Gastrocnemius medialis (tissue), 4 donors: ENCODE data around the gene CHSY1. TPM values are rescaled to one million over a fixed set of nuclear protein-coding genes. Genes with fewer than 3 reads are reported as not detected.

Source experiments
- ATAC-seq, 2 donors: fragments of 150-250 bp; one replicate each; pipeline ENCODE4 v1.9.1; 2016
- DNase-seq, 2 donors: peaks; one replicate each; pipeline ENCODE4 v3.0.0-alpha.2; 2019
- H3K27ac ChIP-seq, 4 donors: fragments of 200-600 bp; sonication (generic); 1 replicate in 1 of 4; 2 replicates in 3 of 4; pipeline ENCODE4 v1.5.1; 2016 to 2018; ENCODE audit warnings: mild to moderate bottlenecking in 2 of 4, moderate library complexity in 1 of 4
- H3K27me3 ChIP-seq, 3 donors: fragments of 200-600 bp; sonication (generic) in 2 of 3; 1 replicate in 1 of 3; 2 replicates in 2 of 3; pipeline versions ENCODE4 v1.5.1 to v1.6.0; 2016 to 2019; ENCODE audit warnings: mild to moderate bottlenecking in 1 of 3, moderate library complexity in 1 of 3
- H3K36me3 ChIP-seq, 2 donors: fragments of 200-600 bp; sonication (generic) in 1 of 2; one replicate each; pipeline ENCODE4 v1.5.1; 2017 to 2018
- H3K4me1 ChIP-seq, 2 donors: fragments of 200-600 bp; sonication (generic) in 1 of 2; one replicate each; pipeline ENCODE4 v1.5.1; 2016 to 2017; ENCODE audit warnings: mild to moderate bottlenecking in 2 of 2
- H3K4me3 ChIP-seq, 4 donors: fragments of 200-600 bp; sonication (generic) in 3 of 4; 1 replicate in 1 of 4; 2 replicates in 3 of 4; pipeline ENCODE4 v1.5.1; 2016 to 2019; ENCODE audit warnings: mild to moderate bottlenecking in 2 of 4
- H3K9me3 ChIP-seq, 3 donors: fragments of 200-600 bp; sonication (generic) in 2 of 3; 1 replicate in 1 of 3; 2 replicates in 2 of 3; pipeline ENCODE4 v1.5.1; 2016 to 2019
- CTCF ChIP-seq, 5 experiments: fragments of 450-650 bp in 3 of 5; fragments of 200-600 bp in 2 of 5; sonication (generic) in 2 of 5; IDR thresholded peaks in 4 of 5; conservative IDR thresholded peaks in 1 of 5; 1 replicate in 4 of 5; 2 replicates in 1 of 5; pipeline ENCODE4 v1.5.1; 2016 to 2019; ENCODE audit warnings: antibody characterized with exemption in 5 of 5, mild to moderate bottlenecking in 3 of 5, moderate library complexity in 3 of 5
- POLR2A ChIP-seq, 2 donors: fragments of 450-650 bp; IDR thresholded peaks; one replicate each; pipeline ENCODE4 v1.6.1; 2017; ENCODE audit warnings: antibody characterized with exemption in 2 of 2, mild to moderate bottlenecking in 2 of 2, moderate library complexity in 2 of 2
- in situ Hi-C, 4 donors: fragments of 200-750 bp; cut with MboI; loops; one replicate each; pipeline versions ENCODE4 v1.15.0 to v1.8.0; 2017; ENCODE audit warnings: low sequenced_read_pairs in 4 of 4
- intact Hi-C: fragments of 100-400 bp; cut with DNase I; formaldehyde crosslinking; loops from one replicate; pipeline ENCODE4 v1.15.1; 2023; ENCODE audit warnings: low total_unique reads
- total RNA-seq, 4 donors: library from RNA; depleted of rRNA; stranded (reverse); fragments of >200 nt; gene quantifications; one replicate each; pipeline versions ENCODE4 v1.1.0 to v1.2.3, GENCODE V29; 2016

Gene CHSY1
- total RNA-seq, 4 donors from 2014 or later = 4.6 to 8.3 (median 7.1) TPM

- intact Hi-C loops = no loop called here
- Histone ChIP-seq H3K9me3 (peaks cover 0 to 7% (median 0%) of the 10 kb centered on the region in 3 donors), H3K4me3 (no peak overlapping the region), H3K4me1 (peaks cover 12 to 32% of the 10 kb centered on the region in 2 donors), H3K27ac (no peak overlapping the region), H3K36me3 (peaks cover 0 to 4% of the 10 kb centered on the region in 2 donors), H3K27me3 (no peaks in the 10 kb centered on the region)
- peak in 1 of 2 donors; percentile 53 for DNase-seq
- no peak for TF ChIP-seq POLR2A (IDR thresholded peaks at IDR 0.05)
- no peak for TF ChIP-seq CTCF (IDR thresholded peaks at IDR 0.05 in 4 of 5, conservative IDR thresholded peaks at IDR 0.05 in 1 of 5)
- in situ Hi-C loops = loop anchor here in 1 of 4 donors (10.0 kb wide), 1 partner anchor 74 kb away; no protein-coding TSS in a partner anchor
- peak; percentile 40 to 50 for ATAC-seq
These were observed 81.1 kb downstream of the CHSY1 start for GRCh38 chr15:101170568-101171350.

- peaks cover 0 to 9% (median 0%) of the 10 kb centered on the region in 3 donors for H3K9me3 ChIP-seq
- DNase-seq (peak in 1 of 2 donors; percentile 30), ATAC-seq (peak in 1 of 2 donors; percentile 26)
- H3K4me3 ChIP-seq = no peak overlapping the region
- TF ChIP-seq POLR2A (IDR thresholded peaks at IDR 0.05) (no peak), CTCF (IDR thresholded peaks at IDR 0.05 in 4 of 5, conservative IDR thresholded peaks at IDR 0.05 in 1 of 5) (no peak)
- H3K27me3 ChIP-seq = no peaks in the 10 kb centered on the region
- peak overlapping the region in 3 of 4 donors; percentile 71 to 78 (median 75) for H3K27ac ChIP-seq
- peaks cover 12 to 32% of the 10 kb centered on the region in 2 donors for H3K4me1 ChIP-seq
- intact Hi-C loops (no loop called here), in situ Hi-C loops (loop anchor here in 1 of 4 donors (10.0 kb wide), 1 partner anchor 75 kb away; no protein-coding TSS in a partner anchor)
- H3K36me3 ChIP-seq = no peaks in the 10 kb centered on the region
These were observed 82.3 kb downstream of the CHSY1 start for GRCh38 chr15:101169495-101170071.

GRCh38 chr15:101168898-101169494 is 82.9 kb downstream of the CHSY1 start:
- intact Hi-C loops = no loop called here
- Histone ChIP-seq H3K27me3 (no peaks in the 10 kb centered on the region), H3K4me1 (peaks cover 12 to 32% of the 10 kb centered on the region in 2 donors), H3K36me3 (no peaks in the 10 kb centered on the region), H3K9me3 (peaks cover 0 to 9% (median 0%) of the 10 kb centered on the region in 3 donors), H3K4me3 (no peak overlapping the region), H3K27ac (peak overlapping the region; percentile 61 to 78 (median 73))
- no peak for ATAC-seq
- no peak for DNase-seq
- in situ Hi-C loops = no loop called here
- TF ChIP-seq CTCF (IDR thresholded peaks at IDR 0.05 in 4 of 5, conservative IDR thresholded peaks at IDR 0.05 in 1 of 5) (no peak), POLR2A (IDR thresholded peaks at IDR 0.05) (no peak)

DNA sequence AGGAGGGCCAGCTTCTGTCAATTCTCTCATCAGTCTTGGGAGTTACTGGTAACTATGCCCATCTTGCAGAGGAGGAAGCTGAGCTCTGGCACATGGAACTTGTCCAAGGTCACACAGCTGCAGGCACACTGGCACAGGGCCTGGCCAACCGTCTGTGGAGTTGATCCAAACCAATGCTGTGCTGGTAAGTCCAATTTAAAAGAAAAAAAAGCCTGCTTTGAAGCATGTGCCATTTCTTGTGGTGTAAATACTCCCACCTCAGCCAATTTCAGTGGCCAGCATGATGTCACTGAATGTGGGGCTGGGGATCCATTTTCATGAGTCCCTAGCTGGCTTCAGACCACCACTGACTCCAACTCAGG is 83.4 kb downstream of the CHSY1 start:
- H3K27me3 ChIP-seq = no peaks in the 10 kb centered on the region
- peak overlapping the region; percentile 61 to 78 (median 73) for H3K27ac ChIP-seq
- peaks cover 12 to 32% of the 10 kb centered on the region in 2 donors for H3K4me1 ChIP-seq
- H3K4me3 ChIP-seq = peak overlapping the region in 1 of 4 donors; percentile 12
- H3K9me3 ChIP-seq = peaks cover 0 to 9% (median 0%) of the 10 kb centered on the region in 3 donors
- in situ Hi-C loops = no loop called here
- DNase-seq = peak; percentile 26 to 31
- TF ChIP-seq POLR2A (IDR thresholded peaks at IDR 0.05) (no peak), CTCF (IDR thresholded peaks at IDR 0.05 in 4 of 5, conservative IDR thresholded peaks at IDR 0.05 in 1 of 5) (no peak)
- intact Hi-C loops = no loop called here
- H3K36me3 ChIP-seq = no peaks in the 10 kb centered on the region
- ATAC-seq = peak in 1 of 2 donors; percentile 23
